CD4-positive, alpha-beta T cell (primary cell): ENCODE measurements around the gene PDIA4. TPM values are rescaled to one million over a fixed set of nuclear protein-coding genes. Genes with fewer than 3 reads are reported as not detected.
"Not testable (repeated sequence)": the region's sequence is repeated elsewhere in the genome, so short reads cannot be mapped to it uniquely, and the experiment has no call there.

Experiments used
- ATAC-seq: fragments of 200-7000 bp; cut with Tn5 transposase; one replicate; pipeline ENCODE4 v1.10.0; 2022; ENCODE audit warnings: mild to moderate bottlenecking; ENCODE audit not compliant: poor library complexity
- CTCF ChIA-PET: fragments of 350-600 bp; sonication (Branson Sonifier 250); formaldehyde crosslinking; loops from one replicate; lab custom pipeline; 2021; ENCODE audit warnings: antibody characterized with exemption, inconsistent platforms; lab: Charles Lee
- POLR2A ChIA-PET: fragments of 350-600 bp; sonication (Branson Sonifier 250); formaldehyde crosslinking; loops from one replicate; lab custom pipeline; 2021; ENCODE audit warnings: antibody characterized with exemption, inconsistent platforms; lab: Charles Lee
- DNase-seq, 14 experiments: peaks; one replicate each; pipeline ENCODE4 v3.0.0-alpha.2; 2013 to 2020; ENCODE audit warnings: mixed read lengths in 2 of 14
- H3K27ac ChIP-seq, 2 donors: one replicate each; pipeline versions ENCODE4 v1.5.1 to v1.7.0; 2013; ENCODE audit warnings: low read length in 2 of 2, low read depth in 1 of 2, mild to moderate bottlenecking in 1 of 2
- H3K27me3 ChIP-seq, 2 experiments: 1 replicate in 1 of 2; 2 replicates in 1 of 2; pipeline versions ENCODE4 v1.6.1 to v1.7.0; 2013; ENCODE audit warnings: low read length in 2 of 2, control low read depth in 1 of 2, mild to moderate bottlenecking in 1 of 2, moderate library complexity in 1 of 2; ENCODE audit not compliant: insufficient read depth in 2 of 2, control insufficient read depth in 1 of 2
- H3K36me3 ChIP-seq: one replicate; pipeline ENCODE4 v1.6.1; 2013; ENCODE audit warnings: low read length, control low read depth; ENCODE audit not compliant: insufficient read depth
- H3K4me1 ChIP-seq: one replicate; pipeline ENCODE4 v1.6.1; 2013; ENCODE audit warnings: low read length, control low read depth; ENCODE audit not compliant: insufficient read depth
- H3K4me3 ChIP-seq: one replicate; pipeline ENCODE4 v1.5.1; 2013; ENCODE audit warnings: mild to moderate bottlenecking, low read length, moderate library complexity
- H3K9me3 ChIP-seq, 2 experiments: 1 replicate in 1 of 2; 2 replicates in 1 of 2; pipeline versions ENCODE4 v1.6.1 to v1.7.0; 2013; ENCODE audit warnings: low read length in 2 of 2, mild to moderate bottlenecking in 2 of 2, control low read depth in 1 of 2, moderate library complexity in 1 of 2; ENCODE audit not compliant: control insufficient read depth in 1 of 2, insufficient read depth in 1 of 2
- H3K27ac Mint-ChIP-seq: one replicate; pipeline ENCODE4 v1.8.0; 2020; ENCODE audit warnings: mixed read lengths
- H3K27me3 Mint-ChIP-seq: one replicate; pipeline ENCODE4 v1.8.0; 2021; ENCODE audit warnings: mixed read lengths
- H3K36me3 Mint-ChIP-seq: one replicate; pipeline ENCODE4 v1.8.0; 2021; ENCODE audit warnings: low read depth, mixed read lengths
- H3K4me1 Mint-ChIP-seq: one replicate; pipeline ENCODE4 v1.8.0; 2021; ENCODE audit warnings: low read depth, mixed read lengths
- H3K4me3 Mint-ChIP-seq: one replicate; pipeline ENCODE4 v1.8.0; 2020; ENCODE audit warnings: mild to moderate bottlenecking, mixed read lengths
- H3K9me3 Mint-ChIP-seq: one replicate; pipeline ENCODE4 v1.8.0; 2020; ENCODE audit warnings: mixed read lengths
- intact Hi-C, 2 experiments: fragments of 100-400 bp; cut with DNase I in 1 of 2; cut with micrococcal nuclease in 1 of 2; formaldehyde crosslinking; loops; one replicate each; pipeline versions ENCODE4 v1.15.1 to v1.9.0; 2023 to 2025; cut with DNase I, micrococcal nuclease
- total RNA-seq, 174 experiments: library from RNA in 2 of 174; stranded (reverse) in 2 of 174; gene quantifications; one replicate each; pipeline ENCODE4 v1.2.3 and lab custom pipeline; 2021 to 2026
- TF ChIP-seq, protein P1 (sequence below): fragments of 200-600 bp; IDR thresholded peaks from one replicate; pipeline ENCODE4 v1.8.0; 2022; ENCODE audit warnings: antibody characterized with exemption, mild to moderate bottlenecking

PDIA4 gene
- total RNA-seq, 2 experiments from 2014 or later, result 19.5 to 19.9 TPM

DNA sequence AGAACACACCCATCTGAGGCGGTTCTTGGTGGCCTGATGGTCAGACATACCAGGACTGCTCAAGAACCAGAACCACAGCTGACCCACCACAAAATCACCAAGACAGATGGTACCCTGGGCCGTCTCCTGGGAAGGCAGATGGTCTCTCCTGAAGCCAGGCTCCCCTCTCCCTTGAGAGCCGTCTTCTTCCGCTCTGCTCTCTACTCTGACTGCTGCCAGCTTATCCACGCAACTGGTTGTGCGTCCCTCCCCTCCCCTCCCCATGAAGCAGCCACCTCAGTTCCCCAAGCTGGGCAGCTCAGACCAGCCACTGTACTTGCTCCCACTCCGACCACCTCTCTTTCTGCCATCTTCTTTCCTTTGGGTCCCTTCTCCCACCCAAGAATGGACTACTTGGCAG lies 14.0 kb downstream of the PDIA4 start:
- peaks cover 0 to 3% of the 10 kb centered on the region in 2 experiments for H3K9me3 ChIP-seq
- no peak overlapping the region for H3K27ac ChIP-seq
- Mint-ChIP-seq H3K4me1 (peaks cover 8% of the 10 kb centered on the region), H3K27me3 (no peaks in the 10 kb centered on the region), H3K36me3 (peaks cover 81% of the 10 kb centered on the region), H3K9me3 (no peaks in the 10 kb centered on the region), H3K4me3 (no peak overlapping the region), H3K27ac (no peak overlapping the region)
- H3K4me3 ChIP-seq, result no peak overlapping the region
- H3K4me1 ChIP-seq, result no peaks in the 10 kb centered on the region
- ATAC-seq (no peak), DNase-seq (no peak)
- no peaks in the 10 kb centered on the region for H3K27me3 ChIP-seq
- H3K36me3 ChIP-seq, result peaks cover 83% of the 10 kb centered on the region
- ChIA-PET CTCF (no interaction called here), POLR2A (no interaction called here)
- TF ChIP-seq, protein P1, sequence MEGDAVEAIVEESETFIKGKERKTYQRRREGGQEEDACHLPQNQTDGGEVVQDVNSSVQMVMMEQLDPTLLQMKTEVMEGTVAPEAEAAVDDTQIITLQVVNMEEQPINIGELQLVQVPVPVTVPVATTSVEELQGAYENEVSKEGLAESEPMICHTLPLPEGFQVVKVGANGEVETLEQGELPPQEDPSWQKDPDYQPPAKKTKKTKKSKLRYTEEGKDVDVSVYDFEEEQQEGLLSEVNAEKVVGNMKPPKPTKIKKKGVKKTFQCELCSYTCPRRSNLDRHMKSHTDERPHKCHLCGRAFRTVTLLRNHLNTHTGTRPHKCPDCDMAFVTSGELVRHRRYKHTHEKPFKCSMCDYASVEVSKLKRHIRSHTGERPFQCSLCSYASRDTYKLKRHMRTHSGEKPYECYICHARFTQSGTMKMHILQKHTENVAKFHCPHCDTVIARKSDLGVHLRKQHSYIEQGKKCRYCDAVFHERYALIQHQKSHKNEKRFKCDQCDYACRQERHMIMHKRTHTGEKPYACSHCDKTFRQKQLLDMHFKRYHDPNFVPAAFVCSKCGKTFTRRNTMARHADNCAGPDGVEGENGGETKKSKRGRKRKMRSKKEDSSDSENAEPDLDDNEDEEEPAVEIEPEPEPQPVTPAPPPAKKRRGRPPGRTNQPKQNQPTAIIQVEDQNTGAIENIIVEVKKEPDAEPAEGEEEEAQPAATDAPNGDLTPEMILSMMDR, result no peak
- intact Hi-C loops, result no loop called here

DNA sequence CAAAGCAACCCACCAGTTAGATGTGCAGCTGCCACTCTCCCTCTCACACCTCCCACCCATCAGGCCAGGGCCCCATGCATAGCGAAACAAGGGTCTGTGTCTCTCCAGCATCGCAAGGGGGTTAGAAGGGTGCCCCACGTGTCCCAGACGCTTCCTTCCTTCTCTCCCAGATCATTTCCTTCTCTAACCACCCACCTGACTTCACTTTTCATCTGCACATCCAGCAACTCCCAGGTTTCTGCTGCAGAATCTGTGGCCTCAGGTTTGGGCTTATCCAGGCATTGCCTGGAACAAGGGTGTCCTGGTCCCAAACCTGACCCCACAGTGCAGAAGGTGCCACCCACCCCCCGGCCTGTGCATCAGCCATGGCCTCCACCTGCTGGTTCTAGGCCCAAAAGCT lies 14.4 kb downstream of the PDIA4 start:
- peaks cover 6% of the 10 kb centered on the region for H3K4me1 Mint-ChIP-seq
- CTCF ChIA-PET, result no interaction called here
- H3K9me3 Mint-ChIP-seq, result no peaks in the 10 kb centered on the region
- no peak for ATAC-seq
- H3K4me1 ChIP-seq, result no peaks in the 10 kb centered on the region
- H3K36me3 ChIP-seq, result peaks cover 85% of the 10 kb centered on the region
- H3K9me3 ChIP-seq, result peaks cover 0 to 3% of the 10 kb centered on the region in 2 experiments
- POLR2A ChIA-PET, result interaction anchor here (1.3 kb wide), 1 partner anchor 11 kb away, joined by 3 read pairs; no protein-coding TSS in a partner anchor
- no peaks in the 10 kb centered on the region for H3K27me3 Mint-ChIP-seq
- H3K27ac ChIP-seq, result no peak overlapping the region
- H3K27me3 ChIP-seq, result no peaks in the 10 kb centered on the region
- no peak overlapping the region for H3K4me3 Mint-ChIP-seq
- H3K36me3 Mint-ChIP-seq, result peaks cover 81% of the 10 kb centered on the region
- H3K27ac Mint-ChIP-seq, result no peak overlapping the region
- intact Hi-C loops, result no loop called here
- TF ChIP-seq, protein P1, result no peak
- no peak for DNase-seq
- H3K4me3 ChIP-seq, result no peak overlapping the region

DNA sequence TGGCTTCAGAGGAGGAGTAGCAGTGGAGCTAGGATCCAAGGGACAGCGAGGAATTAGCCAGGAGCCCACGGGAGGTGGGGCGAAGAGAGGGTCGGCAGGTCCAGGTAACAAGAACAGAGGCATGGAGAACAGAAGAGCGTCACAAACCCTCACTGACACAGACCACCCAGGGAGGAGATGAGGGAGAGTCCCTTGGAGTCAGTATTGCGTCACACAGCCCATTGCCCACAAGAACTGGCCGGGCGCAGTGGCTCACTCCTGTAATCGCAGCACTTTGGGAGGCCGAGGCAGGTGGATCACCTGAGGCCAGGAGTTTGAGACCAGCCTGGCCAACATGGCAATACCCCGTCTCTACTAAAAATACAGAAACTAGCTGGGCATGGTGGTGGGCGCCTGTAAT lies 15.6 kb downstream of the PDIA4 start:
- DNase-seq, H3K4me1 ChIP-seq, H3K27ac Mint-ChIP-seq, H3K9me3 ChIP-seq, ATAC-seq, H3K9me3 Mint-ChIP-seq, H3K27me3 Mint-ChIP-seq, H3K4me3 ChIP-seq, H3K4me3 Mint-ChIP-seq, H3K4me1 Mint-ChIP-seq, intact Hi-C loops, H3K27ac ChIP-seq, H3K27me3 ChIP-seq: not testable (repeated sequence)
- ChIA-PET POLR2A (interaction anchor here (1.3 kb wide), 1 partner anchor 13 kb away, joined by 3 read pairs; no protein-coding TSS in a partner anchor), CTCF (interaction anchor here (1.1 kb wide), 1 partner anchor 53 kb away, joined by 3 read pairs; no protein-coding TSS in a partner anchor)
- peaks cover 91% of the 10 kb centered on the region for H3K36me3 ChIP-seq
- peaks cover 79% of the 10 kb centered on the region for H3K36me3 Mint-ChIP-seq

DNA sequence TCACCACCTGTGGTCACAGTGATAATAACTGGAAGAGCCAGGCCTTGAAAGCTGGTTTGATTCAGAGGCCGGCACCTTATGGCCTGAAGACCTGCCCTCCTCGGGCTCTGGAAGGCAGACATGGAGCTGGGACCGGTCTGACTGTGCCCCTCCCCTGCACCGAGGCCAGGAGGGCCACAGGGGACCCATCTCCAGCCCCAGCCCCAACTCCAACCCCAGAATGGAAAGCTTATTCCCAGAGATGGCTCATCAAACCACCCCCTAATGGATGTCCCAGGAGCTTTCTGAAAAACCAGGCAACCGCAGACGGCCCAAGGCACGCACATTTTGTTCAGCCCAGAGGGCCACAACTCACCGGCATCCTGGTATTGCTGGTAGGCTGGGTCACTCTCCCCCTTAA lies 16.8 kb downstream of the PDIA4 start:
- Mint-ChIP-seq H3K27me3 (no peaks in the 10 kb centered on the region), H3K36me3 (peaks cover 82% of the 10 kb centered on the region), H3K4me3 (no peak overlapping the region), H3K4me1 (peaks cover 4% of the 10 kb centered on the region), H3K9me3 (no peaks in the 10 kb centered on the region), H3K27ac (no peak overlapping the region)
- Histone ChIP-seq H3K9me3 (peaks cover 0 to 8% of the 10 kb centered on the region in 2 experiments), H3K4me3 (no peak overlapping the region), H3K36me3 (peaks cover 97% of the 10 kb centered on the region), H3K27me3 (no peaks in the 10 kb centered on the region), H3K4me1 (peaks cover under 1% of the 10 kb centered on the region), H3K27ac (no peak overlapping the region)
- no peak for ATAC-seq
- intact Hi-C loops, result no loop called here
- TF ChIP-seq, protein P1, result no peak
- no peak for DNase-seq
- CTCF ChIA-PET, result interaction anchor here (3.0 kb wide), 1 partner anchor 54 kb away, joined by 16 read pairs; no protein-coding TSS in a partner anchor
- POLR2A ChIA-PET, result interaction anchor here (1.3 kb wide), 2 partner anchors 16 to 54 kb away, joined by 4 to 5 read pairs; partner anchors contain the start of gene PDIA4
